ENCODE data around the gene USPL1. TPM values are rescaled to one million over a fixed set of nuclear protein-coding genes. Genes with fewer than 3 reads are reported as not detected.

Gene USPL1
- total and polyA plus RNA-seq, 2 of the 13 experiments (the other 11 are each of a cell fraction or from before 2014, with no cell fraction given) = 13.7 to 15.9 TPM

DNA sequence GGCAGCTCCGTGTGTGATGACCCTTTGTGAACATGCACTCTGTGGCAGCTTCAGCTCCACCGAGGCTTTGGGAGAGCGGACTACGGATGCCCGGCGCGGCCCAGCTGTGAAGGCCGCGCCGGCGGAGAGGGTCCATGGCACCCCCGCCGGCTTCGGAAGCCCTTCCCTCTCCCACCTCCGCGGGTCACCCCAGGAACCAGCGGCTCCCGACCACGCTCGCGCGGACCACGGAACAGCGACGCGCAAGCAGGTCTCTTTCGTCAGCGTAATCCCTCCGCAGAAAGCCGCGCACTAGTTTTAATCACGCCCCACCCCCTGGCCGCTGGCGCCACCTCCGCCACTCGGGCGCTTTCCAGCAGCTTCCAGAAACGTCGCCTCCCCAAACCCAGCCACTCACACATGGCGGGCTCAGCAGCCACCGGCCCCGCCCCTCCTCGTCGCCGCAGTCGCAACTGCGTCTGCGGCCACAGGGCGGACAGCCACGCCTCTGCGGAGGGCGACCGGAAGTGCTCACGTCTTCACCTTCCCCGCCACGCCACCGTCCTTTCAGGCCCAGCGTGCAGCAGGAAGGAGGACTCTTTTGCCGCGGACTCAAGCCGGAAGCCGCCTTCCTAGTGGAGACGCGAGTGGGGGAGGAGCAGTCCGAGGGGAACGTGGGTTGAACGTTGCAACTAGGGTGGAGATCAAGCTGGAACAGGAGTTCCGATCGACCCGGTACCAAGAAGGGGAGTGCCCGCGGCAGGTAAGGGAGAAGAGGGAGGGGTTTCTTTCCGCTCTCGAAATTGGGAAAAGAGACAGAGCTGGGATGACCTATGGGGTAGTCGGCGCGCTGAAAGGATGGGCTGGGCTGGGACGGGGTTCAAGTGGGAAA, at the start of gene USPL1 (continued):
- TF ChIP-seq ZNF530 (CRISPR knock-in tag; IDR thresholded peaks at IDR 0.05; ENCODE audit: low read depth) (no peak), SSRP1 (CRISPR knock-in tag; IDR thresholded peaks at IDR 0.05) (peak; percentile 84), ZNF883 (CRISPR knock-in tag; IDR thresholded peaks at IDR 0.05; ENCODE audit: not compliant biosample characterization) (peak; percentile 95), WIZ (CRISPR knock-in tag; IDR thresholded peaks at IDR 0.05) (peak; percentile 92), ZFP36L1 (CRISPR knock-in tag; IDR thresholded peaks at IDR 0.05) (peak; percentile 91; the same call in 1 of the 2 replicates), ZBTB1 (CRISPR knock-in tag; IDR thresholded peaks at IDR 0.05; ENCODE audit: borderline replicate concordance) (no peak), FOXP1 (IDR thresholded peaks at IDR 0.05) (no peak), FOXP1 (CRISPR knock-in tag; IDR thresholded peaks at IDR 0.05) (peak; percentile 33), HDAC6 (IDR thresholded peaks at IDR 0.05; ENCODE audit: low read depth, low read length) (no peak), ZNF761 (CRISPR knock-in tag; conservative IDR thresholded peaks at IDR 0.05) (peak; percentile 95), THAP9 (CRISPR knock-in tag; IDR thresholded peaks at IDR 0.05; ENCODE audit: borderline replicate concordance) (peak; percentile 97), DNMT1 (CRISPR knock-in tag; IDR thresholded peaks at IDR 0.05) (peak; percentile 96), ZNF75D (CRISPR knock-in tag; IDR thresholded peaks at IDR 0.05; ENCODE audit: borderline replicate concordance) (peak; percentile 82; the same call in 1 of the 2 replicates), ZNF768 (CRISPR knock-in tag; IDR thresholded peaks at IDR 0.05) (peak; percentile 86), PTBP1 (IDR thresholded peaks at IDR 0.05; ENCODE audit: low read depth, low read length, poor library complexity, severe bottlenecking) (no peak), ZNF225 (CRISPR knock-in tag; IDR thresholded peaks at IDR 0.05) (peak; percentile 25; the same call in 1 of the 2 replicates), MYC (CRISPR knock-in tag; IDR thresholded peaks at IDR 0.05; ENCODE audit: borderline replicate concordance) (peak; percentile 99), ZC3H13 (CRISPR knock-in tag; IDR thresholded peaks at IDR 0.05) (peak; percentile 94), ATF7 (IDR thresholded peaks at IDR 0.05) (no peak), ATF7 (CRISPR knock-in tag; IDR thresholded peaks at IDR 0.05) (peak; percentile 92), ZNF670 (CRISPR knock-in tag; IDR thresholded peaks at IDR 0.05; ENCODE audit: borderline replicate concordance) (peak; percentile 77; the same call in 1 of the 2 replicates)
- TF ChIP-seq, protein P1, sequence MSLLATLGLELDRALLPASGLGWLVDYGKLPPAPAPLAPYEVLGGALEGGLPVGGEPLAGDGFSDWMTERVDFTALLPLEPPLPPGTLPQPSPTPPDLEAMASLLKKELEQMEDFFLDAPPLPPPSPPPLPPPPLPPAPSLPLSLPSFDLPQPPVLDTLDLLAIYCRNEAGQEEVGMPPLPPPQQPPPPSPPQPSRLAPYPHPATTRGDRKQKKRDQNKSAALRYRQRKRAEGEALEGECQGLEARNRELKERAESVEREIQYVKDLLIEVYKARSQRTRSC (CRISPR knock-in tag; IDR thresholded peaks at IDR 0.05; ENCODE audit: low read depth) = peak; percentile 93; the same call in 1 of the 2 replicates
